Measurements from ENCODE around the gene STUM. TPM values are rescaled to one million over a fixed set of nuclear protein-coding genes. Genes with fewer than 3 reads are reported as not detected.
A peak's percentile ranks its signal among the peaks of the same experiment; 100 is the strongest.

STUM gene
- total and polyA plus RNA-seq, 2 donors from 2014 or later: 1.6 to 1.9 TPM

DNA sequence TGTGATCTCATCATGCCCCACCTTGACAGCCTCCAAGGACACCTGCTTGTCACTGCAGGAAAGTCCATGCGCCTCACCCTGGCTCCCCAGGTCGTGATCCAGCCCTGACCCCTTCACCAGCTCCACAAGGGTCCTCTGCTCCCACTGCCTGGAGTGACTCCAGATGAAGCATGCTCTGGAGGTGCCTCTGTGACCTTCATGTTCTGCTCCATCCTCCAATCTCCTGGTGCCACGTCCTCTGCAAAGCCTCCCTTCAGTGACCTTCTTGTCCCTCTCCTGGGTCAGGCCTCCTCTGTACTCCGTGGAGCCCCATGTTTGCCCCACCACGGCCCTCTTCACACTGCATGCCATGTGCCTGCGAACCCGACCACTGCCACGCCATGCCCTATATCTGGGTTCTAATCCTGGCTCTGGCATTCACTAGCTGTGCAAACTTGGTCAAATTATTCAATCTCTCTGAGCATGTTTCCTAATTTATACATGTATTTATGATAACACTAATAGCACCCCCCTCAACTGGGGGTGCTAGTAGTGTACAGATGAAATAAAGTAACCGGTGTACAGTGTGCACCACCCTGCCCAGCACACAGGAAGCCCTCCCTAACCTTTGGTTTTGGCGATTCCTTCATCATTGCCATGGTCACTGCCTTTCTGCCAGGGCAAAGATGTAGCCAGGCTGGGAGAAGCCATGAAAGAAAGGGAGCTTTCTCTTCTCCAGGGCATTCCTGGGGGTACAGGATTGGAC is 77.4 kb downstream of the STUM start:
- intact Hi-C loops (cut with DNase I): no loop called here
- Histone ChIP-seq H3K4me3 (ENCODE audit: low read length in 3 of 3) (peak overlapping the region in 1 of 3 donors; percentile 6), H3K9me3 (ENCODE audit: control insufficient read depth in 2 of 3, insufficient read depth in 1 of 3, low read length in 3 of 3) (peaks cover 0 to 10% (median 0%) of the 10 kb centered on the region in 3 donors), H3K4me1 (ENCODE audit: control insufficient read depth in 2 of 3, insufficient read depth in 2 of 3, low read depth in 1 of 3, low read length in 3 of 3) (no peaks in the 10 kb centered on the region), H3K27ac (ENCODE audit: low read depth in 2 of 2, low read length in 2 of 2) (no peak overlapping the region), H3K27me3 (ENCODE audit: control insufficient read depth, insufficient read depth, low read length) (no peaks in the 10 kb centered on the region), H3K36me3 (ENCODE audit: control insufficient read depth in 2 of 3, insufficient read depth in 3 of 3, low read length in 3 of 3) (no peaks in the 10 kb centered on the region), H3K9ac (ENCODE audit: low read length in 3 of 3) (no peak overlapping the region)
- FAIRE-seq: no peak
- DNase-seq: peak in 1 of 5 donors; percentile 21
- TF ChIP-seq, protein P1, sequence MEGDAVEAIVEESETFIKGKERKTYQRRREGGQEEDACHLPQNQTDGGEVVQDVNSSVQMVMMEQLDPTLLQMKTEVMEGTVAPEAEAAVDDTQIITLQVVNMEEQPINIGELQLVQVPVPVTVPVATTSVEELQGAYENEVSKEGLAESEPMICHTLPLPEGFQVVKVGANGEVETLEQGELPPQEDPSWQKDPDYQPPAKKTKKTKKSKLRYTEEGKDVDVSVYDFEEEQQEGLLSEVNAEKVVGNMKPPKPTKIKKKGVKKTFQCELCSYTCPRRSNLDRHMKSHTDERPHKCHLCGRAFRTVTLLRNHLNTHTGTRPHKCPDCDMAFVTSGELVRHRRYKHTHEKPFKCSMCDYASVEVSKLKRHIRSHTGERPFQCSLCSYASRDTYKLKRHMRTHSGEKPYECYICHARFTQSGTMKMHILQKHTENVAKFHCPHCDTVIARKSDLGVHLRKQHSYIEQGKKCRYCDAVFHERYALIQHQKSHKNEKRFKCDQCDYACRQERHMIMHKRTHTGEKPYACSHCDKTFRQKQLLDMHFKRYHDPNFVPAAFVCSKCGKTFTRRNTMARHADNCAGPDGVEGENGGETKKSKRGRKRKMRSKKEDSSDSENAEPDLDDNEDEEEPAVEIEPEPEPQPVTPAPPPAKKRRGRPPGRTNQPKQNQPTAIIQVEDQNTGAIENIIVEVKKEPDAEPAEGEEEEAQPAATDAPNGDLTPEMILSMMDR (IDR thresholded peaks at IDR 0.05; ENCODE audit: borderline replicate concordance, extremely low read depth, insufficient read depth): no peak

DNA sequence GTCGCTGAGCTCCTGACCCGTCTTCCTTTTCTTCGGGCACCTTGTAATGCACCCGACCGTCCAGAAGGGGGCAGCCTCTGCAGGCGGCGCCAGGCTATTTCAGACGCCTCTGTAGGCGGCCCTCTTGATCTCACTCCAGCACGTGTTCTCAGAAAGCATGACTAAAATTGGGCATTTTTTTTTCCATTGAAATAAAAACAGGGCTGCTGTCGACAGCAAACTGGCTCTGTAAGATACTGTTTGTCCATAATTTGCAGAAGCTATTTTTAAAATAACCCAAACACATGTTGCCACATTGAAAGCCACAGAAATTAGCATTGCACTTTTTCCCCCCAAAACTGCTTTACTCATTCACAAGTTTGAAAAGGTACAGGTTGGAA is 78.0 kb downstream of the STUM start:
- Histone ChIP-seq H3K4me1 (ENCODE audit: control insufficient read depth in 2 of 3, insufficient read depth in 2 of 3, low read depth in 1 of 3, low read length in 3 of 3) (no peaks in the 10 kb centered on the region), H3K9me3 (ENCODE audit: control insufficient read depth in 2 of 3, insufficient read depth in 1 of 3, low read length in 3 of 3) (peaks cover 0 to 8% (median 0%) of the 10 kb centered on the region in 3 donors), H3K9ac (ENCODE audit: low read length in 3 of 3) (no peak overlapping the region), H3K27me3 (ENCODE audit: control insufficient read depth, insufficient read depth, low read length) (no peaks in the 10 kb centered on the region), H3K27ac (ENCODE audit: low read depth in 2 of 2, low read length in 2 of 2) (no peak overlapping the region), H3K36me3 (ENCODE audit: control insufficient read depth in 2 of 3, insufficient read depth in 3 of 3, low read length in 3 of 3) (no peaks in the 10 kb centered on the region), H3K4me3 (ENCODE audit: low read length in 3 of 3) (peak overlapping the region in 1 of 3 donors; percentile 6)
- DNase-seq: peak in 4 of 5 donors; percentile 54 to 88 (median 66)
- no peak for FAIRE-seq
- TF ChIP-seq, protein P1 (IDR thresholded peaks at IDR 0.05; ENCODE audit: borderline replicate concordance, extremely low read depth, insufficient read depth): peak; percentile 87
- intact Hi-C loops (cut with DNase I): no loop called here

DNA sequence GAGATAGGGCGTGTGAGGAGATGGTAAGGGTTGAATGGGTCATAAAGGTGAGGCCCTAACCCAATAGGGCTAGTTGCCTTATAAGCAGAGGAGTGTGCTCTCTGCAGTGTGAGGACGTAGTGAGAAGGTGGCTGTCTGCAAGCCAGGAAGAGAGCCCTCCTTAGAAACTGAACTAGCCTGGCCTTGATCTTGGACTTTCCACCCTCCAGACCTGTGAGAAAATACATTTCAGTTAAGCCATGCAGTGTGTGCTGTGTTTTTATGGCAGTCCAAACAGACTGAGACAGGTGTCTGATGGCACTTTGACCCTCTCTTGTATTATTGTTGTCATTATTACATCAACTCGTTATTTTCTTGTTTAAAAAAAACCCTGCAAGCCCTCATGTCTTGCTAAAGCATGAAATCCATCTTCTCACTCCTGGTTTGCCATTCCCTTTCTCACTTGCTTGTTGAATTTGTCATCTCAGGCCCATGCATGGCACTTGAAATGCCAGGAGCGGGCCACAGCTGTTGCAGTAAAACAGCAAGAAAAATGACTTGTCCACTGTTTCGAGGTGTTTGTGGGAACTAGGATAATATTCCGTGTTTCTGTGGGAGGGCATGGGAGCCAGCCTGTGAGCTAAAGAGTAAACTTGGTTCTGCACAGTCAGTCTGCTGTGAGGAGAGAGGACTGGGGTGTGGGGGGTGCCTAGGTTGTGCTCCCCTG is 78.6 kb downstream of the STUM start:
- TF ChIP-seq, protein P1 (IDR thresholded peaks at IDR 0.05; ENCODE audit: borderline replicate concordance, extremely low read depth, insufficient read depth): no peak
- DNase-seq (peak in 1 of 5 donors; percentile 17), FAIRE-seq (no peak)
- intact Hi-C loops (cut with DNase I): no loop called here
- Histone ChIP-seq H3K27me3 (ENCODE audit: control insufficient read depth, insufficient read depth, low read length) (no peaks in the 10 kb centered on the region), H3K9ac (ENCODE audit: low read length in 3 of 3) (no peak overlapping the region), H3K36me3 (ENCODE audit: control insufficient read depth in 2 of 3, insufficient read depth in 3 of 3, low read length in 3 of 3) (no peaks in the 10 kb centered on the region), H3K9me3 (ENCODE audit: control insufficient read depth in 2 of 3, insufficient read depth in 1 of 3, low read length in 3 of 3) (peaks cover 0 to 2% (median 0%) of the 10 kb centered on the region in 3 donors), H3K27ac (ENCODE audit: low read depth in 2 of 2, low read length in 2 of 2) (no peak overlapping the region), H3K4me1 (ENCODE audit: control insufficient read depth in 2 of 3, insufficient read depth in 2 of 3, low read depth in 1 of 3, low read length in 3 of 3) (no peaks in the 10 kb centered on the region), H3K4me3 (ENCODE audit: low read length in 3 of 3) (no peak overlapping the region)
